Renal cortex interstitium (tissue), 11 donors: ENCODE measurements around the gene ACOXL. TPM values are rescaled to one million over a fixed set of nuclear protein-coding genes. Genes with fewer than 3 reads are reported as not detected.
A peak's percentile ranks its signal among the peaks of the same experiment; 100 is the strongest.

Experiments used
- DNase-seq, 11 donors: peaks; one replicate each; pipeline ENCODE4 v3.0.0-alpha.2; 2013; ENCODE audit warnings: low read depth in 9 of 11, low spot score in 4 of 11; ENCODE audit errors: extremely low read depth in 1 of 11
- polyA plus RNA-seq, 3 donors: library from polyadenylated mRNA; unstranded; fragments of 120-200 nt; gene quantifications; one replicate each; pipeline ENCODE4 v1.2.1, GENCODE V29; 2013; ENCODE audit not compliant: insufficient read length in 3 of 3

Gene ACOXL
- polyA plus RNA-seq, 3 donors = 0.69 to 0.83 (median 0.73) TPM

DNA sequence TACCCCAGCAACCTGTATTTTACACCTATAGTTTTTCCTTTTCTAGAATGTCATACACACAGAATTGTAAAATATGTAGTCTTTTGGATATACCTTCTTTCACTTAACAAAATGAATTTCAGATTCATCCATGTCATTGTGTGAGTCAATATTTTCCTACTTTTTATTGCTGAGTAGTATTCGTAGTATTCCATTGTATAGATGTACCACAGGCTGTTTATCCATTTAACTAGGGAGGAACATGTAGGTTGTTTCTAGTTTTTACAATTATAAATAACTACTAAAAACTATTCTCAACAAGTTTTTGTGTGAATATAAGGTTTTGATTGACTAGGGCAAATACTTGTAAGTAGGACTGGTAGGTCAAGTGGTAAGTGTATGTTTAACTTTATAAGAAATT, 187.4 kb downstream of the ACOXL start:
- DNase-seq = no peak

DNA sequence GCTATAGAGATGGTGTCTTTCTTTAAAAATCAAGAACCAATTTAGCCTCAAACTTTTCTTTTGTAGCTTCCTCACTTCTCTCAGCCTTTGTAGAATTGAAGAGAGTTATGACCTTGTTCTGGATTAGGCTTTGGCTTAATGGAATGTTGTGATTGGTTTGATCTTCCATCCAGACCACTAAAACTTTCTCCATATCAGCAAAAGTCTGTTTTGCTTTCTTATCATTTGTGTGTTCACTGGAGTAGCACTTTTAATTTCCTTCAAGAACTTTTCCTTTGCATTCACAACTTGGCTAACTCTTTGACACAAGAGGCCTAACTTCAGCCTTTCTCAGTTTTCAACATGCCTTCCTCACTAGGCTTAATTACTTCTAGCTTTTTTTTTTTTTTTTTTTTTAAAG, 193.1 kb downstream of the ACOXL start:
- no peak for DNase-seq

DNA sequence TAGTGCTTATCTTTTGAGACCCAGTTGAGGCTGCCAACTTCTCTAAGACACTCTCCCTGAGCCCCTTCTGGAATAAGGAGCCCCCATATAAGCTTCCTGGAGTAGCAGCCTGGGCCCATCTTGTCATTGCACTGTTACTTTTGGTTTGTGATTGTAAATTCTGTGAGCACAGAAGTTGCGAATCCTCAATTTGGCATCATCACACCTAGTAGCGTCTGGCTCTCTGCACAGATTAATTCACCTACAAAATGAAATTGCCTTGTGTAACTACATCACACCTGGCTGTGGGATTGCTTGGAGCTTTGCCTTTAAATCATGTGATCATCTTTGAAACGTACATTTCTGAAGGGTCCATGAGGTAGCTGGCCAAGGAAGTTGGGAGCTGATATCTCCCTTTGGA, 195.2 kb downstream of the ACOXL start:
- no peak for DNase-seq

DNA sequence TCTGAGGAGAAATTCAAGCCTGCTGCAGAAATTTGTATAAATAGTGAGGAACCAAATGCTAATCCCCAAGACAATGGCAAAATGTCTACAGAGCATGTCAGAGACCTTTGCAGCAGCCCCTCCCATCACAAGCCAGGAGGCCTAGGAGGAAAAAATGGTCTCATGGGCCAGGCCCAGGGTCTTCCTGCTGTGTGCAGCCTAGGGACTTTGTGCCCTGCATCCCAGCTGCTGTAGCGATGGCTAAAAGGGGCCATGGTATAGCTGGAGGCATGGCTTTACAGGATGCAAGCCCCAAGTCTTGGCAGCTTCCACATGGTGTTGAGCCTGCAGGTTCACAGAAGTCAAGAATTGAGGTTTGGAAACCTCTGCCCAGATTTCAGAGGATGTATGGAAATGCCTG, 197.2 kb downstream of the ACOXL start:
- DNase-seq = no peak

DNA sequence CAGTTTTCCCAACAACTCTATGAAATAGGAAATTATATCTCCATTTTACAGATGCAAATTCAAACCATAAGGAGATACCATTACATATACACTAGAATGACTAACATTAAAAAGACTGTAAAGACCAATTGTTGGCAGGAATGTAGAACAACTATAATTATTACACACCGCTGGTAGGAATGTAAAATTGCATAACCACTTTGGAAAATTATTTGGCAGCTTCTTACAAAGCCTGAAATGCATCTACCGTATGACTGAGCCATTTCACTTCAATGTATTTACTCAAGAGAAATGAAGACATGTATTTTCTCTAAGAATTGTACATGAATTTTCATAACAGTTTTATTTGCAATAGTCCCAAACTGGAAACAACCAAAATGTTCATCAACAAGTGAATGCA, 199.3 kb downstream of the ACOXL start:
- no peak for DNase-seq

DNA sequence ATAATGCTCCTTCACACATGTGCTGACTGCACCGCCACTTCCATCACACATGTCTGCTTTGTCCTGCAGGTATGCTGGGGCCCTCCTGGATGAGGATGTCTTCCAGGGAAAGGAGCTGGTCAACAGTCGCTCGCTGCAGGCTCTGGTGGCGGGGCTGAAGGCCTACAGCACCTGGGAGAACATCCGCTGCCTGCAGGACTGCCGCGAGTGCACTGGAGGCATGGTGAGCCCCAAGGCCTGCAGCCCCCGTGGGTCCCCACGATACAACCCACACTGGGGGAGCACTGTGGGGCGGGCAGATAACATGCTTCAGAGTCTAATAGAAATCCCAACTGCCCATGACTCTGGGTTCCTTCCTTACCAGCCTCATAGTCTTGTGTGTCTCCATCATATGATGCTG, 201.0 kb downstream of the ACOXL start:
- DNase-seq = no peak

DNA sequence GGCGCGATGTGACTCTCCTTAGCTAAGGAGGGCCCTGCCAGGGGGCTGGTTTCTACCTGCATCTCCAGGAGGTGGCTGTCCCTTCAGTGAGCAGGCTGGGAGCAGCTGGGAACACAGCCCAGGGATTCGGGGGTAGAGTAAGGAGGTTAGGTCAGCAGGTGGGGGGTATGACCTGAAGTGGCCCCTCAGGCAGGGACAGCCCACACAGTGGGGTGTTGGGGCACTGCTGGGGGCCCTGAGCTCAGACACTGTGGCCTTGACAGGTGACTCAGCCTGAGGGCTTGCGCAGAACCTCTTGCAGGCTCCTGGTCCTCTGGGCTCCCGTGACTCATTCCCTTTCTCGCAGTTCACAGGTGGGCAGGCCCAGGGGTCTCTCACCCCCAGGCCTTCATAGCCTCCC, 202.6 kb downstream of the ACOXL start:
- DNase-seq = no peak

DNA sequence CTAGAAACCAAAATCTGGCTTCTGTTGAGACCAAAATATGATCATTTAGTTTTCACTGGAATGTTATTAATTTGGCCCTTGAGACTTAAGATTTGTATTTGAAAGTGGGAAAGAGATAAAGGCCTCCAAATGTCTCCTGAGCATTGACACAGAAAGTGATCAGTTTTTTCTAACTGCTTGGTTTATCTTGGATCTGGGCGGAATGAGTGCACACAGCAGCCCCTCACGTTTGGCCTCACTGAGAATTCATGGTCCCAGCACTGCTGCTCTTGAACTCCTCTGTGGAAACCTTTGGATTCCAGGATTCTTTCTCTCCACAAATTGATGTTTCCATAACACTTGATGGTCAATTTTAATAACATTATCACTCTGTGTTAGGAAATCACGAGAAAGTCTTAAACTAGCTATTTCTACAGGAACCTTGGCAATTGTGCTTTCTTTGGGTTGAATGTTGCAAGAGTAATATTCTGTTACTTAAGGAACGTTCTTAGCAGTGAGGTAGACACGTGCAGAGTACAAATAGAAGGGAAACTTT, 208.1 kb downstream of the ACOXL start:
- no peak for DNase-seq

DNA sequence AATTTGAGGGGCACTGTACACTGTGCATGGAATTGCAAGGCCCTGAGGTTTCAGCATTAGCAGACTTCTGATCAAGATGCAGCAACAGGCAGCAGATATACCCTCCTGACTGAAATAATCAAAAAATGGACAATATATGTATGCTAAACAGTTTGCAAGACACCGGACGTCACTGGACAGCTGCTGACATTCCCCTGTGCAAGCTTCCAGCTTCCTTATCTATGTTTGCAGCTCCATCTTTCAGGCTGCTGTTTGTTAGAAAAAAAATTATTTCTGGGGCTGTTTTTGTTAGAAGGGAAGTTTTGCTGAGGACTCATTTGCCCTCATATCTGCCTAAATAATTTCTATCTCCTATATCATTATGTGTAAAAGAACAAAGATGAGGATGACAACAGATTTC, 208.9 kb downstream of the ACOXL start:
- DNase-seq = no peak

DNA sequence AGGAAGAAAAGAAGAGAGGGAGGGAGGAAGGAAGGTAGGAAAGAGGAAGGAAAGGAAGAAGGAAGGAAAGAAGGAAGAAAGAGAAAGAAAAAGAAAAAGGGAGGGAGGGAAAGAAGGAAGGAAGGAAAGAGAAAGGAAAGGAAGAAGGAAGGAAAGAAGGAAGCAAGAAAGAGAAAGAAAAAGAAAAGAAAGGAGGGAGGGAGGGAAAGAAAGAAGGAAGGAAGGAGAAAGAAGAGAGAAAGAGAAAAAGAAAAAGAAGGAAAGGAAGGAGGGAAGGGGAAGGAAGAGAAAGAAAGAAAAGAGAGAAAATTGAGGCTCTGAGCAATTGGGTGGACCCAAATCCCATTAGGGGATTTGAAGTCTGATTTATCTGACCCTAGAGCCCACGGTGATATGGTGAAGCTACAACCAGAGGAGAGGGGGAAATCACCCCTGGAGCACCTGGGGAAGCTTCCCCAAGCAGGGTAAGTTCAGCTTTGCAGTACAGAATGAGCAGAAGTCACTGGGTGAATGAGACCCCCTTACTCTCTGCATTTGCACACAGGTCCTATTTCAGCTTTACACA, 210.8 kb downstream of the ACOXL start:
- DNase-seq = no peak

DNA sequence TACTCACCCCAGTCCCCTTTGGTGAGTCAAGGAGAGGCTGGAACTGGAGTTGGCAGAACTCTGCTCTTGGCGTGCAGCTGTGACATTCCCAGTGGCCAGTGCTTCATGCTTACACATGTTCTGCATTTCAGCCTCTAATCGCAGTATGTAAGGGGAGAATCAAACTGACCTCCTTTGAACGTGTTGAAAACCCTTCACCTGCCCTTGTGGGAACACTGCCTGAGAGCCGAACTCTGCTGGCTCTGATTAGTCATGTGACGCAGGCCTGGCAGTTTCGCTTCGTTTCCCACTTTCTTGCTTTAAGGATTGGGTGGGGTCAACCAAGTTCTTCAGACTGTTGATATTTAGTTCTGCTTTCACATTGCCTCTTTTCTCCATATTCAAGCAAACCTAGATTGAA, 214.5 kb downstream of the ACOXL start:
- DNase-seq = no peak

DNA sequence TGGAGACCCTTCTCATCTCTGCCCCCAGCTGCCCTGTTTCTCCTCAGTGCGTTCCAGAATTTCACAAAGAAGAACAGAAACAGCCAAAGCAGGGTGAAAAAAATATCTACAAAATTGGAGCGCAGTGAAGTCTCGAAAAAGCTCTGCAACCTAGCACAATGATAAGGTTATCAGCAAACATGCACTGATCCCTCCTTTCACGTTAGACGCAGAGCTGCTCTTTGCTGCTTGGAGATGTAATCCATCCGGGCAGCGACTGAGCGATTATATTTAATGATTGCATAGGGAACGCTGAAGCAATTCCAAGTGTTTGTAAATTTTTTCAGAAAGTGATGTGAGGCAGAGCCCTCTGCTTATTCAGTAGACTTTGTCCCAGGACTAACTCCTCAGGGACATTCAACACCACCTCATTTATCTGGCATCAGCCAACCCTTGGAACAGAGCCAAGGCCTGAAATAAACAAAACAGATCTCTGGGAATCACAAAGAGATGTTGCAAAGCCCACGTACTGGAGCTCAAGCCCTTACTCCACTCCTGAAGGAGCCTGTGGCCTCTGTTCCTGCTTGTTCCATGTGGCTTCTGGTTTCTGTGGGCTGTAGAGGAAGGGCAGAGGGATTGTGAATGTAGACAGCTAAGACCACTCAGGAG, 215.8 kb downstream of the ACOXL start:
- DNase-seq = peak in 4 of 11 donors; percentile 19 to 33 (median 20)

DNA sequence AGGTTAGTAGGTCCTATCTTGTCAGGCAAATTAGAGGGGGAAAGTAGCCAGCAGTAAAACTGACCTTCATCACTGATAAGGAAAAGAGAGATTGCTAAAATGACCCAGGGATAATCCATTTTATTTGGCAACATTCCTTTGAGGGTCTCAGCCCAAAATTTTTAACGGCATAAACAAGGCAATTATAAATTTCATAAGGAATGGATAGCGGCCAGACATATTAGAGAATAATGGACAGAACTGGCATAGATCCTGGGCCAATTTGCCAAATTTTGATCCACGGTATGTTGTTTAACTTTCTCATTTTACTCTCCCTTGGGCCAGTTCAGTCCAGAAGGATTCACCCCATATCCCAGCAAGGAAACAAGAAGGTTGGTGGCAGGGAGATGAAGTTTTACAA, 217.9 kb downstream of the ACOXL start:
- no peak for DNase-seq

DNA sequence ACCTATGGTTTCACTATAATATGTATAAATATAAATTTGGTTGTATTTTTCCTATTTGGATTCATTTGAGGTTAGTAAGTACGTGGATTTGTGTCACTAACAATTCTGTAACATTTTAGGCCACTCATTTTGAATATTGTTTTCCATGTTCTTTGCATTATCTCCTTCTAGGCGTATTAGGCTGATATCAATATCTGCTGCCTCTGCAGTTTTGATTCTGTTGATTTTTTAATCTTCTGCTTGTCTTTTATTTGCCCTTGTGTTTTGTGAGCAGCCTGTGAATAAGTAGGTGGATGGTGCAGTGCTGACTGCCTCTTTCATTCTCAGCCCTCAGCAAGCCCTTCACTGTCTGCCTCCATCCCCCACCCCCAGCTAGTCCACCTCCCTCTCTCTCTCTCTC, 222.7 kb downstream of the ACOXL start:
- DNase-seq = no peak

DNA sequence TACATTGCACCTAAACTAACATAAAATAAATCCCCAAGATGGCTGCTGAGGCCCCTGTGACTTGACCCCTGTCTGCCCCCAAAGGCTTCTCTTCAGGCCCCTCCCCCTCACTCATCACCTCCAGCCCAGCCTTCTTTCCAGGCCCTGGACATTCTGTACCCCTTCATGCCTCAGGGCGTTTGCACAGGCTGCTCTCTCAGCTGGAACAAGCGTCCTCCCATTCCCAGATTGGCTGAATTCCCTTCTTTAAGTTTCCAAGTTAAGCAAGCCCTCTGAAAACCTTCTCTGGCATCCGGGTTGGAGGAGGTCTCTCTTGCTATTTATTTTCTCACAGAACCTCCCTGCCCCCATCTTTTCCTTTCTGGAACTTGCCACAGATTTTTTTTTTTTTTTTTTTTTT, 223.2 kb downstream of the ACOXL start:
- no peak for DNase-seq

DNA sequence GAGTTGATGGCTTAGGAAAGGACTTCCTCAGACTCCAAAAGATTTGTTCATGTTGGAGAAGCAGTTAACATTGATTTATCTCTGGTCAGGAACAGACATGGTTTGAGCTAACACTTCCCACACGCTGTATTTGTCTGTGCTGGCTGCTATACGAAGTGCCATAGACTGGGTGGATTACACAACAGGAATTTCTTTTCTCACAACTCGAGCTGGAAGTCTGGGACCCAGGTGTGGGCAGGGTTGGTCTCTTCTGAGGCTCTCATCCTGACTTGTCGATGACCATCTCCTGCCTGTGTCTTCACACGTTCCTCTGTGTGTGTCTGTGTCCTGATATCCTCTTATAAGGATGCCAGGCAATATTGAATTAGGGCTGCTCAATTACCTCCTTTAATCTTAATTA, 224.9 kb downstream of the ACOXL start:
- no peak for DNase-seq

DNA sequence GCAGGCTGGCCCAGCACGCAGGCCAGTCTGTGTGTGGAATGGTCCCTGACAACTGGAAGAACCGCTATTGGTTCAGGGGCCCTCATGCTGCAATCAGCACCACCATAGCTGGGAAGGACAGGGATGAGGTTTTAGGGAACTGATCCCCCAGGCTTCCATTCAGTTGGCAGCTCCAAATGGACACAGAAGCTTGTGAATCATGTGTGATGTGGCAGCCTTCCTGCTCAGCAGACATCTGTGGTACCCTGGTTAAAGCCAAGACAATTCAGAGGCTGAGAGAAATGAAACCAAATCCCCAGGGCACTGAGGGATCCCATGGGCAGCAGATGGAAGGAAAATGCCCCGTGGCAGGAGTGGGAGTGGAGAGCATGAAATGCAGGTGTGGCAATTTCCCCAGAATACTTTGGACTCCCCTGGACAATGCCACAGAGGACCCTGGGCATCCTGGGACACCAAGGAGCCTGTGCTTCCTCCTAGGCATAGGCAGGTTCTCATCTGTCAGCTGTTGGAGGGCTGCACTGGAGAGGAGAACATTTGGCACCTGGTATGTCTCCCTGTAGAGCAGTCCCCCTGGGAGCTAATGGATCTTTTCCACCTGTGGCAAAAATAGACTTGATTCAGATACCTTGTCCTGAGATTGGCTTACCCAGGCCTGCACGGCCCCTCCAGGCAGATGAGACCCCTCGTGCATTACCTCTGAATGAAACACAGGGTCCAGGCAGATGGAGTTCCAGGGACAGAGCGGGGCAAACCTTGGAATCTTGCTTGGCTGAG, 226.2 kb downstream of the ACOXL start:
- no peak for DNase-seq

DNA sequence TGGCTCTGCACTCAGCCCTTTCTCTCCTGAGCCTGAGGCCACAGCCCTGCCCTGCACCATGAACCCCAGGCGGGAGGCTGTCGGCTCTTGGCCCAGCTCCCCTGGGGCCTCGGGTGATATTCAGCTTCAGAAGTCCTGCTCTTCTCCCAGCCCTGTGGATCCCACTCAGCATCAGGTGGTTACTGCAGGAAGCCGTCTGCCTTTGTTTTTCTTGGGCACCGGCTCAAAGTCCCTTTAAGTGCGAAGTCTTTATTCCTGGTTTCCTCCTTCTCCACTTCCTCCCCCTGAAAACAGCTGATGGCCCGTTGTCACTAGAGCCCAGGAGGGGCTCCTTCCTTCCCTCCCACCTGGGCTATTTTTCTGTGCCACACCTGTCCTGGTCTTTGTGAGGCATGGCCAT, 226.8 kb downstream of the ACOXL start:
- no peak for DNase-seq

DNA sequence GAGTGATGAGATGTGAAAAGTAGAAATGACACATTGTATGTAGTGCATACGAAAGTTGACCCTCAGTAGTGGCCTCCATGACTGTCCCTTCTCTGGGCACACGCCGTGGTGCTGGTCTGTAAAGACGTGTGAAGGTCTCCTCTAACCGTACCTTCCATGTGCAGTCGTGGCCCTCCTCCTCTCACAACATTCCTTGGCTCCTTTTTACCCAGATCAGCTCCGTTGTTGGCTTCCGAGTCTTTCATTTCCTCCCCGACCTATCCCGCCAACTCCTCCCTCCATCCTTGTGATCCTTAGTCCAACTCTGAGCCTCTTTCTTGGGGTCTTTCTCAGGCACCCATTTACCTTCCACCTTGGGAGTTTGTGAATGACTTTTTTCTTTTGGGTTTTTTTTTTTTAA, 227.9 kb downstream of the ACOXL start:
- no peak for DNase-seq

DNA sequence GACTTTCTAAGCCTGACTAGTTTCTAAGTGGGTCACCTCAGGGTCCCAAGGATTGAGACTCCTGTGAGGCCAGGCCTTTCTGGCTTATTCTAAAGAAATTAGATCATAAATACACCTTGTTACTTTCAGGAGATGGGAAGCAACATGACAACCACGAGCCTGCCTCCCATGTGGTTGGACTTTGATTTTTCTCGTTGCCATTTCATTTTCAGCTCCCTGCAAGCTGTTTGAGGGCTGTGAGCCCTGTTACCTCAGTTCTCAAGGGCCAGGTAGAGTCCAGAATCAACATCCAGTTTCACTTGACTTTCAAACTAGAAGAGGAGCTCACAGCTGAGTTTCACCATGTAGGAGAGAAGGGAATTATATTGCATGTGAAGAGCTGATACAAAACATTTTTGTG, 228.6 kb downstream of the ACOXL start:
- DNase-seq = no peak
